CD4-positive, alpha-beta memory T cell (primary cell): ENCODE measurements around the gene TNFSF12. TPM values are rescaled to one million over a fixed set of nuclear protein-coding genes. Genes with fewer than 3 reads are reported as not detected.

Source experiments
- CTCF ChIA-PET: fragments of 350-600 bp; sonication (Branson Sonifier 250); formaldehyde crosslinking; loops from one replicate; lab custom pipeline; 2021; ENCODE audit warnings: inconsistent platforms; ENCODE audit not compliant: partially characterized antibody; lab: Charles Lee
- POLR2A ChIA-PET: fragments of 350-600 bp; sonication (Branson Sonifier 250); formaldehyde crosslinking; loops from one replicate; lab custom pipeline; 2021; ENCODE audit not compliant: partially characterized antibody; lab: Charles Lee
- DNase-seq, 5 donors: peaks; one replicate each; pipeline versions ENCODE4 v3.0.0 to v3.0.0-alpha.2; 2020 to 2022; ENCODE audit warnings: mixed read lengths in 1 of 5
- H3K27ac ChIP-seq: one replicate; pipeline ENCODE4 v1.7.0; 2013; ENCODE audit warnings: low read depth, low read length
- H3K27me3 ChIP-seq: 2 replicates; pipeline ENCODE4 v1.7.0; 2013; ENCODE audit warnings: mild to moderate bottlenecking, low read length, moderate library complexity; ENCODE audit not compliant: insufficient read depth
- H3K36me3 ChIP-seq: 2 replicates; pipeline ENCODE4 v1.7.0; 2013; ENCODE audit warnings: mild to moderate bottlenecking, low read length, moderate library complexity; ENCODE audit not compliant: insufficient read depth
- H3K4me1 ChIP-seq: 2 replicates; pipeline ENCODE4 v1.7.0; 2013; ENCODE audit warnings: mild to moderate bottlenecking, low read length, moderate library complexity; ENCODE audit not compliant: insufficient read depth
- H3K4me3 ChIP-seq, 2 donors: one replicate each; pipeline ENCODE4 v1.7.0; 2013; ENCODE audit warnings: low read length in 2 of 2, mild to moderate bottlenecking in 1 of 2
- H3K9me3 ChIP-seq, 2 donors: one replicate each; pipeline ENCODE4 v1.7.0; 2013; ENCODE audit warnings: low read length in 2 of 2, control low read depth in 1 of 2; ENCODE audit not compliant: control insufficient read depth in 1 of 2
- H3K27ac Mint-ChIP-seq, 7 donors: one replicate each; pipeline ENCODE4 v1.8.0; 2020 to 2021; ENCODE audit warnings: mixed read lengths in 7 of 7, mild to moderate bottlenecking in 6 of 7, inconsistent platforms in 3 of 7, moderate library complexity in 3 of 7
- H3K27me3 Mint-ChIP-seq, 2 donors: one replicate each; pipeline ENCODE4 v1.8.0; 2020 to 2021; ENCODE audit warnings: mixed read lengths in 2 of 2
- H3K36me3 Mint-ChIP-seq, 2 donors: one replicate each; pipeline ENCODE4 v1.8.0; 2020 to 2021; ENCODE audit warnings: mixed read lengths in 2 of 2, inconsistent platforms in 1 of 2, mild to moderate bottlenecking in 1 of 2
- H3K4me1 Mint-ChIP-seq, 4 donors: one replicate each; pipeline ENCODE4 v1.8.0; 2020 to 2021; ENCODE audit warnings: mixed read lengths in 4 of 4, mild to moderate bottlenecking in 1 of 4
- H3K4me3 Mint-ChIP-seq, 8 donors: one replicate each; pipeline ENCODE4 v1.8.0; 2020 to 2021; ENCODE audit warnings: mixed read lengths in 8 of 8, mild to moderate bottlenecking in 7 of 8, moderate library complexity in 6 of 8, inconsistent platforms in 3 of 8
- H3K9me3 Mint-ChIP-seq, 8 donors: one replicate each; pipeline ENCODE4 v1.8.0; 2020 to 2021; ENCODE audit warnings: mixed read lengths in 8 of 8, mild to moderate bottlenecking in 5 of 8, inconsistent platforms in 3 of 8, moderate library complexity in 1 of 8
- intact Hi-C: fragments of 100-400 bp; cut with micrococcal nuclease; formaldehyde crosslinking; loops from one replicate; pipeline ENCODE4 v1.15.1; 2023
- polyA plus RNA-seq, 2 donors: library from polyadenylated mRNA; unstranded; fragments of 300-500 nt; fragmentation: Illumina TruSeq; gene quantifications; one replicate each; pipeline ENCODE4 v1.2.3, GENCODE V29; 2021
- total RNA-seq, 2 experiments: library from RNA; stranded (reverse); gene quantifications; one replicate each; pipeline ENCODE4 v1.2.3, GENCODE V29; 2021

The TNFSF12 gene, protein sequence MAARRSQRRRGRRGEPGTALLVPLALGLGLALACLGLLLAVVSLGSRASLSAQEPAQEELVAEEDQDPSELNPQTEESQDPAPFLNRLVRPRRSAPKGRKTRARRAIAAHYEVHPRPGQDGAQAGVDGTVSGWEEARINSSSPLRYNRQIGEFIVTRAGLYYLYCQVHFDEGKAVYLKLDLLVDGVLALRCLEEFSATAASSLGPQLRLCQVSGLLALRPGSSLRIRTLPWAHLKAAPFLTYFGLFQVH
- total RNA-seq (10 to 100 TPM; 45.1 to 52.2 TPM), polyA plus RNA-seq (10 to 100 TPM; 45.8 to 72.8 TPM)

DNA sequence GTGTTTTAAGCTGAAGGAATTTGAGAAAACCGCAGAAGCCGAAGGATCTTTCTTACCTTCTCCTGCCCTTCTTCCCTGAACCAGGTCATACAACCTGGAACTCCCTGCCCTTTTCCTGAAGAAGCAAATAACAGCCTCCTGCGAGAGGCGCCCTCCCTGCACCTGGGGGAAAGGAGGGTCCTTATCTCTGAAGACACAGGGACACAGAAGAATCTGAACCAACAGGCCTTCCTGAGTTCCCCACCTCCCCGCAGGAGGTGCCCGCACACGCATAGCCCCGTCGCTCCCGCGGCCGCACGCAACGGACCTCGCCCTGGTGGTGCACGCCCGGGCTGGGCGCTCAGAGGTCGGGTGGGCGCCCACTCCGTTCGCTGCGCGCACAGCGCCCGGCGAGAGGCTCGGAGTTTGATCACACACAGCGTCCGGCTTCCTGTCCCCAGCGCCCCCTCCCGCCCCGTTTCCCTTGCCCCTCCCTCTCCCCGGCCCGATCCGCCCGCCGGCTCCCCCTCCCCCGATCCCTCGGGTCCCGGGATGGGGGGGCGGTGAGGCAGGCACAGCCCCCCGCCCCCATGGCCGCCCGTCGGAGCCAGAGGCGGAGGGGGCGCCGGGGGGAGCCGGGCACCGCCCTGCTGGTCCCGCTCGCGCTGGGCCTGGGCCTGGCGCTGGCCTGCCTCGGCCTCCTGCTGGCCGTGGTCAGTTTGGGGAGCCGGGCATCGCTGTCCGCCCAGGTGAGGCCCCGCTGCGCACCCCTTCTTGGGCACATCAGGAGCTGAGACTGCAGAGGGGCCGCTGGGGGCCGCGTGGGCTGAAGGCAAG, at the start of gene TNFSF12:
Gene TNFSF12, plus strand, starts transcription at position 474 of the 816 bp plus-strand sequence. Its CDS starts 96 bp downstream, at position 570.
- Mint-ChIP-seq H3K36me3 (peaks cover 13 to 14% of the 10 kb centered on the region in 2 donors), H3K4me1 (peaks cover 30 to 52% (median 43%) of the 10 kb centered on the region in 4 donors), H3K4me3 (peak within 1 kb of the TSS; percentile 88 to 96 (median 92)), H3K27ac (peak within 1 kb of the TSS; percentile 81 to 96 (median 94)), H3K9me3 (peaks cover 0 to 1% (median 0%) of the 10 kb centered on the region in 8 donors), H3K27me3 (no peaks in the 10 kb centered on the region)
- Histone ChIP-seq H3K4me1 (peaks cover 37% of the 10 kb centered on the region), H3K27ac (peak within 1 kb of the TSS; percentile 79), H3K9me3 (no peaks in the 10 kb centered on the region), H3K27me3 (no peaks in the 10 kb centered on the region), H3K4me3 (peak within 1 kb of the TSS; percentile 72 to 82), H3K36me3 (no peaks in the 10 kb centered on the region)
- POLR2A ChIA-PET: interaction anchor here (1.1 to 5.3 kb wide), 12 partner anchors 12 to 219 kb away, joined by 3 to 56 read pairs (median 13); partner anchors contain the start of genes MPDU1, NEURL4, POLR2A and SAT2
- CTCF ChIA-PET: interaction anchor here (0.8 to 4.4 kb wide), 7 partner anchors 12 to 193 kb away, joined by 3 to 44 read pairs (median 5); partner anchors contain the start of gene SENP3
- DNase-seq: peak; percentile 38 to 64 (median 42)
- intact Hi-C loops: loop anchor here (1.0 to 2.0 kb wide), 3 partner anchors 24 to 111 kb away; partner anchors contain the start of gene POLR2A

DNA sequence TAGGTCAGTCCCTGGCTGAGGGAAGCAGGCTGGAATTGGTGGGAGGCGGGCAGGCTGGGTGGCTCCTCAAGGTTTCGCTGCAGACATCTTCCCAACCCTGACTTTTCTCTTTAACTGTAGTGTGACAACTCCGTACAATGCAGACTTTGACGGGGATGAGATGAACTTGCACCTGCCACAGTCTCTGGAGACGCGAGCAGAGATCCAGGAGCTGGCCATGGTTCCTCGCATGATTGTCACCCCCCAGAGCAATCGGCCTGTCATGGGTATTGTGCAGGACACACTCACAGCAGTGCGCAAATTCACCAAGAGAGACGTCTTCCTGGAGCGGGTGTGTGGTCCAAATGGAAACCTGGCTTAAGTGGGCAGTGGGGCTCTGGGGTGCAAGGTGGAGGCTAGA, 49.7 kb upstream of the TNFSF12 start:
- Histone ChIP-seq H3K27ac (no peak overlapping the region), H3K36me3 (peaks cover 81% of the 10 kb centered on the region), H3K4me3 (no peak overlapping the region), H3K9me3 (no peaks in the 10 kb centered on the region), H3K4me1 (no peaks in the 10 kb centered on the region), H3K27me3 (no peaks in the 10 kb centered on the region)
- POLR2A ChIA-PET: interaction anchor here (1.2 to 4.9 kb wide), 2 partner anchors 14 to 23 kb away, joined by 4 to 22 read pairs; partner anchors contain the start of gene POLR2A
- no peak for DNase-seq
- Mint-ChIP-seq H3K4me3 (peak overlapping the region in 1 of 8 donors; percentile 9), H3K9me3 (peaks cover 0 to 1% (median 0%) of the 10 kb centered on the region in 8 donors), H3K36me3 (peaks cover 71 to 83% of the 10 kb centered on the region in 2 donors), H3K27me3 (no peaks in the 10 kb centered on the region), H3K4me1 (peaks cover 3 to 9% (median 5%) of the 10 kb centered on the region in 4 donors), H3K27ac (peak overlapping the region in 2 of 7 donors; percentile 4 to 20)
- CTCF ChIA-PET: interaction anchor here (0.7 to 2.3 kb wide), 2 partner anchors 16 to 53 kb away, joined by 4 to 8 read pairs; no protein-coding TSS in a partner anchor
- intact Hi-C loops: no loop called here

DNA sequence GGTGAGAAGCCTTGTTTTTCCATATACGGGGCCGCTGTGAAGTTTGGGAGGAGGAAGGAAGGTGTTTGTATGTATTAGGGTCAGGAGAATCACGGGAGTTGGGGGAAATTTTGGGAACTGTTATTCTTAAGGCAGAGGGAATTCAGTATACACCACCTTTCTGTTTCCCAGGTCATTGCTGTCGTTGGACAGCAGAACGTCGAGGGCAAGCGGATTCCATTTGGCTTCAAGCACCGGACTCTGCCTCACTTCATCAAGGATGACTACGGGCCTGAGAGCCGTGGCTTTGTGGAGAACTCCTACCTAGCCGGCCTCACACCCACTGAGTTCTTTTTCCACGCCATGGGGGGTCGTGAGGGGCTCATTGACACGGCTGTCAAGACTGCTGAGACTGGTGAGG, 47.1 kb upstream of the TNFSF12 start:
- H3K27ac Mint-ChIP-seq: peak overlapping the region in 1 of 7 donors; percentile 54
- Histone ChIP-seq H3K36me3 (peaks cover 85% of the 10 kb centered on the region), H3K9me3 (no peaks in the 10 kb centered on the region), H3K27me3 (no peaks in the 10 kb centered on the region), H3K4me1 (no peaks in the 10 kb centered on the region), H3K27ac (no peak overlapping the region), H3K4me3 (no peak overlapping the region)
- peaks cover 0 to 2% (median under 1%) of the 10 kb centered on the region in 4 donors for H3K4me1 Mint-ChIP-seq
- DNase-seq: no peak
- H3K27me3 Mint-ChIP-seq: no peaks in the 10 kb centered on the region
- ChIA-PET CTCF (interaction anchor here (4.5 kb wide), 1 partner anchor 66 kb away, joined by 22 read pairs; the partner anchor contains the start of gene TMEM102), POLR2A (interaction anchor here (1.4 kb wide), 1 partner anchor 17 kb away, joined by 5 read pairs; the partner anchor contains the start of gene POLR2A)
- intact Hi-C loops: no loop called here
- peaks cover 58 to 84% of the 10 kb centered on the region in 2 donors for H3K36me3 Mint-ChIP-seq
- peaks cover 0 to 1% (median 0%) of the 10 kb centered on the region in 8 donors for H3K9me3 Mint-ChIP-seq
- H3K4me3 Mint-ChIP-seq: no peak overlapping the region

DNA sequence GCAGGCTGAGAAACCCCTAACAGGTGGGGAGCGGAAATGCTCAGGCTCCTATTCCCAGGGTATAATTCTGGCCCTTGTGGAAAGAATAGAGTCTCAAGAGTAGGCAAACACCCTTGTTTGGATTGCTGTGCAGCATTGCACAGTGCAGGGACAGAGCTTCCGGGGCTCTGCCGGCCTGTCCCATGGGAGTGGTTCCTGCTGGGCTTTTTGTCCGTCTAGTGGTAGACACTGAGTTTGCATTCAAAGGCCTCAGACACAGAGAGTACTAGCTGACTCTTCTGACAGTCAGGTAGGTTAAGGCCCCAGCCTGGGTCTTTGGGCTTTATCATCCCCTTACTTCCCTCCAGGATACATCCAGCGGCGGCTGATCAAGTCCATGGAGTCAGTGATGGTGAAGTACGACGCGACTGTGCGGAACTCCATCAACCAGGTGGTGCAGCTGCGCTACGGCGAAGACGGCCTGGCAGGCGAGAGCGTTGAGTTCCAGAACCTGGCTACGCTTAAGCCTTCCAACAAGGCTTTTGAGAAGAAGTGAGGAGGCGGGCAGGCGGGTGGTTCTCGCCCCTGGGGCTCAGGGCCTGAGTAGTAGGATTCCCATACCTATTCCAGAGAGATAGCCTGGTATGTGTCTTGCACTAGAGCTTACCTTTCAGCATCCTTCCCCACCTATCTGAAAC, 46.5 kb upstream of the TNFSF12 start:
- H3K27me3 ChIP-seq: no peaks in the 10 kb centered on the region
- H3K9me3 ChIP-seq: no peaks in the 10 kb centered on the region
- intact Hi-C loops: no loop called here
- DNase-seq: no peak
- Mint-ChIP-seq H3K4me1 (peaks cover 0 to 2% (median 0%) of the 10 kb centered on the region in 4 donors), H3K36me3 (peaks cover 52 to 80% of the 10 kb centered on the region in 2 donors), H3K9me3 (peaks cover 0 to 1% (median 0%) of the 10 kb centered on the region in 8 donors), H3K27ac (peak overlapping the region in 2 of 7 donors; percentile 50 to 57), H3K27me3 (no peaks in the 10 kb centered on the region), H3K4me3 (no peak overlapping the region)
- H3K4me1 ChIP-seq: no peaks in the 10 kb centered on the region
- peaks cover 79% of the 10 kb centered on the region for H3K36me3 ChIP-seq
- POLR2A ChIA-PET: interaction anchor here (0.7 to 1.4 kb wide), 4 partner anchors 10 to 95 kb away, joined by 3 to 5 read pairs (median 4); partner anchors contain the start of genes NLGN2 and POLR2A
- CTCF ChIA-PET: interaction anchor here (4.5 kb wide), 1 partner anchor 66 kb away, joined by 22 read pairs; the partner anchor contains the start of gene TMEM102
- no peak overlapping the region for H3K4me3 ChIP-seq
- H3K27ac ChIP-seq: no peak overlapping the region

DNA sequence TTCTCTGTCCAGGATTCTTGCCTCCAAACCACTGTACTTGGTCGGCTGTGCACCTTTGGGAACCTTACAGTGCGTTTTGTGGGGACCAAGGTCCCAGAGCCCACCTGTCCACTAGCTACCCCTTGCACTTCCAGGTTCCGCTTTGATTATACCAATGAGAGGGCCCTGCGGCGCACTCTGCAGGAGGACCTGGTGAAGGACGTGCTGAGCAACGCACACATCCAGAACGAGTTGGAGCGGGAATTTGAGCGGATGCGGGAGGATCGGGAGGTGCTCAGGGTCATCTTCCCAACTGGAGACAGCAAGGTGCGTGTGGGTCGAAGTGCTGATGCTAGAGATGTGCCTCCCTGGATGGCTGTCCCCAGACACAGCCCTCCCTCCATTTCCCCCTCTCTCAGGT, 45.9 kb upstream of the TNFSF12 start:
- Mint-ChIP-seq H3K4me3 (no peak overlapping the region), H3K4me1 (peaks cover 0 to 2% (median 0%) of the 10 kb centered on the region in 4 donors), H3K9me3 (peaks cover 0 to 1% (median 0%) of the 10 kb centered on the region in 8 donors), H3K27me3 (no peaks in the 10 kb centered on the region), H3K36me3 (peaks cover 49 to 79% of the 10 kb centered on the region in 2 donors), H3K27ac (peak overlapping the region in 3 of 7 donors; percentile 46 to 80 (median 50))
- POLR2A ChIA-PET: interaction anchor here (0.7 to 1.4 kb wide), 4 partner anchors 10 to 95 kb away, joined by 3 to 5 read pairs (median 4); partner anchors contain the start of genes NLGN2 and POLR2A
- Histone ChIP-seq H3K27me3 (no peaks in the 10 kb centered on the region), H3K4me3 (no peak overlapping the region), H3K9me3 (no peaks in the 10 kb centered on the region), H3K36me3 (peaks cover 72% of the 10 kb centered on the region), H3K4me1 (no peaks in the 10 kb centered on the region), H3K27ac (no peak overlapping the region)
- no peak for DNase-seq
- intact Hi-C loops: loop anchor here (1.0 kb wide), 1 partner anchor 147 kb away; no protein-coding TSS in a partner anchor
- CTCF ChIA-PET: interaction anchor here (4.5 kb wide), 1 partner anchor 67 kb away, joined by 22 read pairs; the partner anchor contains the start of gene TMEM102

DNA sequence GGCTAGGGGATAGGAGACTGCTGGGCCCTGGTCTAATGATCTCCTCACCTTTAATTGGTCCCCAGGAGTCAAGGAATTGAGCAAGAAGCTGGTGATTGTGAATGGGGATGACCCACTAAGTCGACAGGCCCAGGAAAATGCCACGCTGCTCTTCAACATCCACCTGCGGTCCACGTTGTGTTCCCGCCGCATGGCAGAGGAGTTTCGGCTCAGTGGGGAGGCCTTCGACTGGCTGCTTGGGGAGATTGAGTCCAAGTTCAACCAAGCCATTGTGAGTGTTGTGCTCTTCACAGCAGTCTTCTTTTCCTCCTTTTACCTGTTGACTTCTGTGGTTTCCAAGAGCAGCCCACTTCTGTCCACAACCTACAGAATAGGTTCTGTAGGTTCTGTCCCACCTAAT, 45.3 kb upstream of the TNFSF12 start:
- intact Hi-C loops: loop anchor here (1.0 kb wide), 1 partner anchor 147 kb away; no protein-coding TSS in a partner anchor
- no peaks in the 10 kb centered on the region for H3K27me3 ChIP-seq
- Mint-ChIP-seq H3K4me1 (peaks cover 0 to 2% (median 0%) of the 10 kb centered on the region in 4 donors), H3K36me3 (peaks cover 50 to 80% of the 10 kb centered on the region in 2 donors), H3K27ac (peak overlapping the region in 2 of 7 donors; percentile 42 to 50), H3K27me3 (no peaks in the 10 kb centered on the region), H3K4me3 (no peak overlapping the region), H3K9me3 (peaks cover 0 to 1% (median 0%) of the 10 kb centered on the region in 8 donors)
- no peak overlapping the region for H3K4me3 ChIP-seq
- H3K36me3 ChIP-seq: peaks cover 67% of the 10 kb centered on the region
- no peaks in the 10 kb centered on the region for H3K4me1 ChIP-seq
- ChIA-PET CTCF (interaction anchor here (4.5 kb wide), 1 partner anchor 67 kb away, joined by 22 read pairs; the partner anchor contains the start of gene TMEM102), POLR2A (interaction anchor here (0.9 to 1.3 kb wide), 2 partner anchors 17 to 96 kb away, joined by 3 read pairs; partner anchors contain the start of gene NLGN2)
- H3K27ac ChIP-seq: no peak overlapping the region
- no peak for DNase-seq
- H3K9me3 ChIP-seq: no peaks in the 10 kb centered on the region
